ENCODE results near the gene GALNT12. TPM values are rescaled to one million over a fixed set of nuclear protein-coding genes. Genes with fewer than 3 reads are reported as not detected.

GALNT12 gene
- total RNA-seq, 1 experiment from 2014 or later, result 31.2 TPM

DNA sequence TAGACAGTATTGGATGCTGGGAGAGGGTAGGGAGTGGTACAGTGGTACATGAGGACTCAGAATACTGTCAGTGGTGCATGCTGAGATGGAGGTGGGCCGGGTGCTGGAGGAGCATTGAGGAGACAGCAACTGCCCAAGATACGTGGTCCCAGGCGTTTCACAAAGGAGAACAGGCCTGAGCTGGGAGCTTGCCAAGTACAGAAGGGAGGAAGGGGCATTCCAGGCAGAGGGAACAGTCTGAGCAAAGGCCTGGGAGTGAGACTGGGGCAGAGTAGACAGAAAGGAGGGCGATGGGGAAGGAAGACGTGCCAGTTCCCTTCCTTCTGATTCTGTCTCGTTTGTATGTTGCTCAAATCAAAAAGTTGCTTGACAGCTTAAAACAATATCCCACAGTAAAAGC is 15.2 kb downstream of the GALNT12 start:
- Histone ChIP-seq H3K27ac (ENCODE audit: low read depth, low read length) (no peak overlapping the region), H3K27me3 (ENCODE audit: insufficient read depth, low read length) (no peaks in the 10 kb centered on the region), H3K79me2 (ENCODE audit: insufficient read depth, low read length) (no peaks in the 10 kb centered on the region), H3K9me3 (ENCODE audit: control insufficient read depth in 1 of 2, insufficient read depth in 1 of 2, low read depth in 1 of 2, low read length in 2 of 2) (no peaks in the 10 kb centered on the region; a peak in 1 of 4 replicates), H3K9ac (ENCODE audit: low read length) (no peak overlapping the region), H4K20me1 (ENCODE audit: insufficient read depth) (no peaks in the 10 kb centered on the region), H3K4me1 (ENCODE audit: control insufficient read depth in 1 of 2, insufficient read depth in 2 of 2, low read length in 2 of 2) (no peaks in the 10 kb centered on the region), H2AFZ (ENCODE audit: low read depth, low read length, poor library complexity, severe bottlenecking) (no peak overlapping the region), H3K9me2 (ENCODE audit: insufficient read depth) (no peaks in the 10 kb centered on the region), H3K4me2 (ENCODE audit: low read length) (no peak overlapping the region), H3K36me3 (ENCODE audit: control insufficient read depth in 1 of 2, insufficient read depth in 2 of 2, low read length in 2 of 2) (peaks cover 0 to under 1% of the 10 kb centered on the region in 2 experiments; a peak in 2 of 4 replicates), H3K4me3 (replicated peaks in 1 of 2; ENCODE audit: low read depth in 1 of 2, low read length in 2 of 2) (no peak overlapping the region)
- ChIA-PET POLR2A (no interaction called here), CTCF (no interaction called here), RAD21 (ENCODE audit: low non-redundant PET in 1 of 2, low total read pairs in 2 of 2, uncharacterized antibody in 2 of 2, unreplicated experiment in 2 of 2) (no interaction called here)
- ATAC-seq, result no peak
- no peak for DNase-seq (ENCODE audit: low read depth, low spot score)
- intact Hi-C loops (cut with micrococcal nuclease), result no loop called here
- no peak for TF ChIP-seq ZFX (IDR thresholded peaks at IDR 0.05)
- no TSS peak for BruUV-seq (replicated peaks)

DNA sequence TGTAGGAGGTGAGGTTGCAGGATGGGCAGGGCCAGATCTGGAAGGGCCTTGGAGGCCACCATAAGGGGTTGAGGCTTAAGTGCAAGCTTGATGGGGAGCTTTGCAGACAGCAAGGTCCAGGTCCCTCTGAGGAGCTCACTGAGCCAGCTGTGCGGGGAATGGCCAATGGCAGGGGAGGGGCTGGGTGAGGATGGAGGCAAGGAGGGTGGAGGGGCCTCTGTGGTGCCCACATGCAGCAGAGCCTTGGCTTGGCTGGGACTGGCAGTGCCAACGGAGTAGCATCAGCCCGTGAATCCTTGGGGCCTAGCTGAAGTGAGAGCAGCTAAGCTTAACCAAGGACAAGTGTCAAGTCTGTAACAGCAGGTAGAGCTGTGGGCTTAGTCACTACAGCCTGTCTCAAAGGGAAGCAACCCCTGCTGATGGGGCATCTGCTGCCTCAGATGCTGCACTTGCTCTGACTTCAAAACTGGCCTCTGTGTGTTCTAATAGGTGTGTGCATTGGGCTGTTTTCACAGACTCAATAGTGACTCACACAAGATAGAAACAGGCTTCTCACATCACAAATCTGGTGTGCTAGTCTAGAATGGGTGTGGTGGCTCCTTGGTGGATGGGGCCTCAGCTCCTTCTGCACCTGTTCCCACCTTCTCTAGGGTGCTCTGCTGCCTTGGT is 16.3 kb downstream of the GALNT12 start:
- RAD21 ChIA-PET (ENCODE audit: low non-redundant PET in 1 of 2, low total read pairs in 2 of 2, uncharacterized antibody in 2 of 2, unreplicated experiment in 2 of 2), result no interaction called here
- no peaks in the 10 kb centered on the region for H3K79me2 ChIP-seq (ENCODE audit: insufficient read depth, low read length)
- intact Hi-C loops (cut with micrococcal nuclease), result no loop called here
- ATAC-seq (no peak), DNase-seq (ENCODE audit: low read depth, low spot score) (no peak)
- no peak overlapping the region for H3K9ac ChIP-seq (ENCODE audit: low read length)
- POLR2A ChIA-PET, result no interaction called here
- no peak overlapping the region for H3K4me2 ChIP-seq (ENCODE audit: low read length)
- no peaks in the 10 kb centered on the region for H3K9me2 ChIP-seq (ENCODE audit: insufficient read depth)
- H3K27me3 ChIP-seq (ENCODE audit: insufficient read depth, low read length), result no peaks in the 10 kb centered on the region
- H3K4me3 ChIP-seq (replicated peaks in 1 of 2; ENCODE audit: low read depth in 1 of 2, low read length in 2 of 2), result no peak overlapping the region
- CTCF ChIA-PET, result no interaction called here
- no peak overlapping the region for H2AFZ ChIP-seq (ENCODE audit: low read depth, low read length, poor library complexity, severe bottlenecking)
- H3K4me1 ChIP-seq (ENCODE audit: control insufficient read depth in 1 of 2, insufficient read depth in 2 of 2, low read length in 2 of 2), result no peaks in the 10 kb centered on the region
- BruUV-seq (replicated peaks), result no TSS peak
- TF ChIP-seq, protein P1, sequence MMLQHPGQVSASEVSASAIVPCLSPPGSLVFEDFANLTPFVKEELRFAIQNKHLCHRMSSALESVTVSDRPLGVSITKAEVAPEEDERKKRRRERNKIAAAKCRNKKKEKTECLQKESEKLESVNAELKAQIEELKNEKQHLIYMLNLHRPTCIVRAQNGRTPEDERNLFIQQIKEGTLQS (IDR thresholded peaks at IDR 0.05), result no peak
- TF ChIP-seq CEBPB (IDR thresholded peaks at IDR 0.05; ENCODE audit: low read depth) (no peak), SIN3A (IDR thresholded peaks at IDR 0.05; ENCODE audit: low read depth) (no peak), ZFX (IDR thresholded peaks at IDR 0.05) (no peak), EZH2 (IDR thresholded peaks at IDR 0.05) (no peak), YY1 (IDR thresholded peaks at IDR 0.05; ENCODE audit: extremely low read depth, insufficient replicate concordance, low read depth, low read length) (no peak), POLR2AphosphoS5 (IDR thresholded peaks at IDR 0.05; ENCODE audit: low read depth, low read length) (no peak), TCF7L2 (IDR thresholded peaks at IDR 0.05; ENCODE audit: borderline replicate concordance, extremely low read depth, insufficient read depth, insufficient read length) (no peak), POLR2A (IDR thresholded peaks at IDR 0.05; ENCODE audit: borderline replicate concordance, extremely low read depth, insufficient read depth, insufficient read length) (no peak), EZH2phosphoT487 (IDR thresholded peaks at IDR 0.05; ENCODE audit: borderline replicate concordance) (no peak)
- TF ChIP-seq, protein P2, sequence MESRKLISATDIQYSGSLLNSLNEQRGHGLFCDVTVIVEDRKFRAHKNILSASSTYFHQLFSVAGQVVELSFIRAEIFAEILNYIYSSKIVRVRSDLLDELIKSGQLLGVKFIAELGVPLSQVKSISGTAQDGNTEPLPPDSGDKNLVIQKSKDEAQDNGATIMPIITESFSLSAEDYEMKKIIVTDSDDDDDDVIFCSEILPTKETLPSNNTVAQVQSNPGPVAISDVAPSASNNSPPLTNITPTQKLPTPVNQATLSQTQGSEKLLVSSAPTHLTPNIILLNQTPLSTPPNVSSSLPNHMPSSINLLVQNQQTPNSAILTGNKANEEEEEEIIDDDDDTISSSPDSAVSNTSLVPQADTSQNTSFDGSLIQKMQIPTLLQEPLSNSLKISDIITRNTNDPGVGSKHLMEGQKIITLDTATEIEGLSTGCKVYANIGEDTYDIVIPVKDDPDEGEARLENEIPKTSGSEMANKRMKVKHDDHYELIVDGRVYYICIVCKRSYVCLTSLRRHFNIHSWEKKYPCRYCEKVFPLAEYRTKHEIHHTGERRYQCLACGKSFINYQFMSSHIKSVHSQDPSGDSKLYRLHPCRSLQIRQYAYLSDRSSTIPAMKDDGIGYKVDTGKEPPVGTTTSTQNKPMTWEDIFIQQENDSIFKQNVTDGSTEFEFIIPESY (IDR thresholded peaks at IDR 0.05; ENCODE audit: extremely low read depth, insufficient replicate concordance, low read length), result no peak
- TF ChIP-seq, protein P3, sequence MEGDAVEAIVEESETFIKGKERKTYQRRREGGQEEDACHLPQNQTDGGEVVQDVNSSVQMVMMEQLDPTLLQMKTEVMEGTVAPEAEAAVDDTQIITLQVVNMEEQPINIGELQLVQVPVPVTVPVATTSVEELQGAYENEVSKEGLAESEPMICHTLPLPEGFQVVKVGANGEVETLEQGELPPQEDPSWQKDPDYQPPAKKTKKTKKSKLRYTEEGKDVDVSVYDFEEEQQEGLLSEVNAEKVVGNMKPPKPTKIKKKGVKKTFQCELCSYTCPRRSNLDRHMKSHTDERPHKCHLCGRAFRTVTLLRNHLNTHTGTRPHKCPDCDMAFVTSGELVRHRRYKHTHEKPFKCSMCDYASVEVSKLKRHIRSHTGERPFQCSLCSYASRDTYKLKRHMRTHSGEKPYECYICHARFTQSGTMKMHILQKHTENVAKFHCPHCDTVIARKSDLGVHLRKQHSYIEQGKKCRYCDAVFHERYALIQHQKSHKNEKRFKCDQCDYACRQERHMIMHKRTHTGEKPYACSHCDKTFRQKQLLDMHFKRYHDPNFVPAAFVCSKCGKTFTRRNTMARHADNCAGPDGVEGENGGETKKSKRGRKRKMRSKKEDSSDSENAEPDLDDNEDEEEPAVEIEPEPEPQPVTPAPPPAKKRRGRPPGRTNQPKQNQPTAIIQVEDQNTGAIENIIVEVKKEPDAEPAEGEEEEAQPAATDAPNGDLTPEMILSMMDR (IDR thresholded peaks at IDR 0.05 in 2 of 3, conservative IDR thresholded peaks at IDR 0.05 in 1 of 3; ENCODE audit: borderline replicate concordance in 1 of 3, insufficient read depth in 1 of 3, low read depth in 2 of 3, low read length in 2 of 3), result no peak
- TF ChIP-seq, protein P4, sequence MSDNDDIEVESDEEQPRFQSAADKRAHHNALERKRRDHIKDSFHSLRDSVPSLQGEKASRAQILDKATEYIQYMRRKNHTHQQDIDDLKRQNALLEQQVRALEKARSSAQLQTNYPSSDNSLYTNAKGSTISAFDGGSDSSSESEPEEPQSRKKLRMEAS (IDR thresholded peaks at IDR 0.05), result no peak
- H3K27ac ChIP-seq (ENCODE audit: low read depth, low read length), result no peak overlapping the region
- H3K36me3 ChIP-seq (ENCODE audit: control insufficient read depth in 1 of 2, insufficient read depth in 2 of 2, low read length in 2 of 2), result peaks cover 0 to 3% of the 10 kb centered on the region in 2 experiments; a peak in 2 of 4 replicates
- no peaks in the 10 kb centered on the region for H4K20me1 ChIP-seq (ENCODE audit: insufficient read depth)
- no peaks in the 10 kb centered on the region; a peak in 1 of 4 replicates for H3K9me3 ChIP-seq (ENCODE audit: control insufficient read depth in 1 of 2, insufficient read depth in 1 of 2, low read depth in 1 of 2, low read length in 2 of 2)
